Endodermal cell (in vitro differentiated cells): ENCODE data around the gene KRTAP10-7. TPM values are rescaled to one million over a fixed set of nuclear protein-coding genes. Genes with fewer than 3 reads are reported as not detected.

Source experiments
- DNase-seq: peaks from one replicate; pipeline ENCODE4 v3.0.0-alpha.2; 2017
- H3K27ac ChIP-seq: 2 replicates; pipeline ENCODE4 v1.5.1; 2013; ENCODE audit warnings: mild to moderate bottlenecking, low read depth, low read length, moderate library complexity
- H3K27me3 ChIP-seq: 2 replicates; pipeline ENCODE4 v1.6.1; 2013; ENCODE audit warnings: mild to moderate bottlenecking, low read length, moderate library complexity; ENCODE audit not compliant: insufficient read depth, control insufficient read depth, poor library complexity, severe bottlenecking
- H3K36me3 ChIP-seq: 2 replicates; pipeline ENCODE4 v1.7.0; 2013; ENCODE audit warnings: mild to moderate bottlenecking, low read length, moderate library complexity; ENCODE audit not compliant: control insufficient read depth, insufficient read depth
- H3K4me1 ChIP-seq: one replicate; pipeline ENCODE4 v1.7.0; 2013; ENCODE audit warnings: low read length; ENCODE audit not compliant: control insufficient read depth, insufficient read depth
- H3K4me3 ChIP-seq: 2 replicates; pipeline ENCODE4 v1.5.1; 2013; ENCODE audit warnings: mild to moderate bottlenecking, low read length, moderate library complexity
- H3K9ac ChIP-seq: 2 replicates; pipeline ENCODE4 v1.6.1; 2013; ENCODE audit warnings: mild to moderate bottlenecking, low read length, moderate library complexity; ENCODE audit not compliant: poor library complexity, severe bottlenecking; ENCODE audit errors: extremely low read depth
- H3K9me3 ChIP-seq: 2 replicates; pipeline ENCODE4 v1.6.1; 2013; ENCODE audit warnings: mild to moderate bottlenecking, low read length, moderate library complexity; ENCODE audit not compliant: control insufficient read depth
- H3K27ac Mint-ChIP-seq: 2 replicates; pipeline ENCODE4 v1.8.0; 2020; ENCODE audit warnings: mixed read lengths
- H3K27me3 Mint-ChIP-seq: 2 replicates; pipeline ENCODE4 v1.8.0; 2021; ENCODE audit warnings: mild to moderate bottlenecking, mixed read lengths; ENCODE audit not compliant: insufficient read depth
- H3K36me3 Mint-ChIP-seq: 2 replicates; pipeline ENCODE4 v1.8.0; 2020; ENCODE audit warnings: low read depth, mixed read lengths
- H3K4me1 Mint-ChIP-seq: 2 replicates; pipeline ENCODE4 v1.8.0; 2020; ENCODE audit warnings: mixed read lengths
- H3K4me3 Mint-ChIP-seq: 2 replicates; pipeline ENCODE4 v1.8.0; 2020; ENCODE audit warnings: mild to moderate bottlenecking, moderate library complexity, mixed read lengths
- H3K9me3 Mint-ChIP-seq: 2 replicates; pipeline ENCODE4 v1.8.0; 2020; ENCODE audit warnings: mild to moderate bottlenecking, mixed read lengths
- CTCF ChIP-seq: fragments of 200-600 bp; sonication (generic); conservative IDR thresholded peaks from 2 replicates; pipeline ENCODE4 v1.5.0; 2021; ENCODE audit warnings: antibody characterized with exemption, mild to moderate bottlenecking
- WGBS, 2 experiments: methylation state at CpG; one replicate each; pipeline versions ENCODE4 v1.1.5 to v1.1.7; 2013; ENCODE audit warnings: missing lambda C conversion rate in 2 of 2, mixed read lengths in 1 of 2; ENCODE audit not compliant: insufficient coverage in 1 of 2, insufficient read length in 1 of 2; 5-methylcytosine and 5-hydroxymethylcytosine counted together
- total RNA-seq, 2 donors: library from RNA; stranded (reverse); fragmentation: NEBNext Ultra II Directional in 1 of 2; extraction: Animal tissue kit (Norgen Biotek cat#: 25700) in 1 of 2; gene quantifications; 2 replicates in 1 of 2; 3 replicates in 1 of 2; pipeline ENCODE4 v1.2.1, GENCODE V29; 2021

KRTAP10-7 gene
- total RNA-seq, 2 donors from 2014 or later, result not detected

- H3K4me3 ChIP-seq, result no peak within 1 kb of the TSS
- no peaks in the 10 kb centered on the region for H3K4me1 Mint-ChIP-seq
- no peaks in the 10 kb centered on the region for H3K9me3 Mint-ChIP-seq
- H3K4me3 Mint-ChIP-seq, result no peak within 1 kb of the TSS
- no peaks in the 10 kb centered on the region for H3K4me1 ChIP-seq
- no peak within 1 kb of the TSS for H3K9ac ChIP-seq
- H3K27me3 Mint-ChIP-seq, result no peaks in the 10 kb centered on the region
- no peak for DNase-seq
- no peaks in the 10 kb centered on the region for H3K36me3 ChIP-seq
- H3K27me3 ChIP-seq, result no peaks in the 10 kb centered on the region
- no peak for TF ChIP-seq CTCF
- no peak within 1 kb of the TSS for H3K27ac Mint-ChIP-seq
- no peaks in the 10 kb centered on the region for H3K9me3 ChIP-seq
- no peaks in the 10 kb centered on the region for H3K36me3 Mint-ChIP-seq
- 92% methylated on average over 5 of the region's 5 CpGs for WGBS, 2 experiments
- no peak within 1 kb of the TSS for H3K27ac ChIP-seq
Measured at GRCh38 chr21:44558695-44559094, 41.7 kb upstream of the KRTAP10-7 start, which contains the start of gene KRTAP10-3. Gene KRTAP10-3 (minus strand): TSS chr21:44558795. CDS start chr21:44558715, 80 bp downstream.

- H3K9me3 ChIP-seq, result no peaks in the 10 kb centered on the region
- no peak for DNase-seq
- H3K4me1 ChIP-seq, result no peaks in the 10 kb centered on the region
- H3K9ac ChIP-seq, result no peak overlapping the region
- H3K36me3 Mint-ChIP-seq, result no peaks in the 10 kb centered on the region
- H3K4me3 Mint-ChIP-seq, result no peak overlapping the region
- no peak overlapping the region for H3K27ac Mint-ChIP-seq
- H3K27me3 Mint-ChIP-seq, result no peaks in the 10 kb centered on the region
- H3K27me3 ChIP-seq, result no peaks in the 10 kb centered on the region
- no peak for TF ChIP-seq CTCF
- no peaks in the 10 kb centered on the region for H3K4me1 Mint-ChIP-seq
- no peaks in the 10 kb centered on the region for H3K36me3 ChIP-seq
- no peak overlapping the region for H3K4me3 ChIP-seq
- no peak overlapping the region for H3K27ac ChIP-seq
- WGBS, 2 experiments, result no CpG with 5 or more reads among the region's 1 CpG
- H3K9me3 Mint-ChIP-seq, result no peaks in the 10 kb centered on the region
Measured at GRCh38 chr21:44564099-44564498, 36.3 kb upstream of the KRTAP10-7 start.

GRCh38 chr21:44564886-44565598 is 35.4 kb upstream of the KRTAP10-7 start:
- Histone ChIP-seq H3K4me3 (no peak overlapping the region), H3K9ac (no peak overlapping the region), H3K36me3 (no peaks in the 10 kb centered on the region), H3K27me3 (no peaks in the 10 kb centered on the region), H3K9me3 (no peaks in the 10 kb centered on the region), H3K4me1 (no peaks in the 10 kb centered on the region), H3K27ac (no peak overlapping the region)
- no peaks in the 10 kb centered on the region for H3K9me3 Mint-ChIP-seq
- no peaks in the 10 kb centered on the region for H3K4me1 Mint-ChIP-seq
- no peaks in the 10 kb centered on the region for H3K27me3 Mint-ChIP-seq
- H3K4me3 Mint-ChIP-seq, result no peak overlapping the region
- no peak overlapping the region for H3K27ac Mint-ChIP-seq
- DNase-seq, result no peak
- 0% methylated on average over 1 of the region's 1 CpG; no CpG with 5 or more reads in 1 of the 2 experiments for WGBS, 2 experiments
- TF ChIP-seq CTCF, result no peak
- H3K36me3 Mint-ChIP-seq, result no peaks in the 10 kb centered on the region
